Measurements from ENCODE around the gene HNRNPM.
"Not testable (repeated sequence)": the region's sequence is repeated elsewhere in the genome, so short reads cannot be mapped to it uniquely, and the experiment has no call there.

HNRNPM gene

GRCh38 chr19:8513036-8513686 lies 68.4 kb downstream of the HNRNPM start:
- DNase-seq (ENCODE audit: low read depth in 2 of 2) = no peak

- peak; percentile 94 to 98 for DNase-seq (ENCODE audit: low read depth in 2 of 2)
Measured at GRCh38 chr19:8513687-8514504, 69.1 kb downstream of the HNRNPM start, which contains the start of gene ZNF414. Gene ZNF414 (minus strand): TSS chr19:8514167. CDS start chr19:8514046, 121 bp downstream.

- not testable (repeated sequence) for DNase-seq (ENCODE audit: low read depth in 2 of 2)
Measured at GRCh38 chr19:8514505-8515009, 69.8 kb downstream of the HNRNPM start.

- DNase-seq (ENCODE audit: low read depth in 2 of 2) = peak in 1 of 2 donors; percentile 66
Measured at GRCh38 chr19:8515317-8515716, 70.5 kb downstream of the HNRNPM start.

GRCh38 chr19:8517551-8518442 lies 73.0 kb downstream of the HNRNPM start:
- no peak for DNase-seq (ENCODE audit: low read depth in 2 of 2)

- DNase-seq (ENCODE audit: low read depth in 2 of 2) = no peak
Measured at GRCh38 chr19:8518536-8518935, 73.8 kb downstream of the HNRNPM start.

GRCh38 chr19:8519388-8519787 lies 74.6 kb downstream of the HNRNPM start:
- no peak for DNase-seq (ENCODE audit: low read depth in 2 of 2)

GRCh38 chr19:8525401-8525684 lies 80.6 kb downstream of the HNRNPM start:
- DNase-seq (ENCODE audit: low read depth in 2 of 2) = no peak

- DNase-seq (ENCODE audit: low read depth in 2 of 2) = no peak
Measured at GRCh38 chr19:8526345-8527091, 81.7 kb downstream of the HNRNPM start.

- no peak for DNase-seq (ENCODE audit: low read depth in 2 of 2)
Measured at GRCh38 chr19:8528500-8528899, 83.7 kb downstream of the HNRNPM start.

GRCh38 chr19:8529369-8530006 lies 84.7 kb downstream of the HNRNPM start:
- no peak for DNase-seq (ENCODE audit: low read depth in 2 of 2)

- DNase-seq (ENCODE audit: low read depth in 2 of 2) = no peak
Measured at GRCh38 chr19:8530061-8530679, 85.4 kb downstream of the HNRNPM start.

GRCh38 chr19:8531470-8531869 lies 86.7 kb downstream of the HNRNPM start:
- no peak for DNase-seq (ENCODE audit: low read depth in 2 of 2)

- no peak for DNase-seq (ENCODE audit: low read depth in 2 of 2)
Measured at GRCh38 chr19:8532225-8532624, 87.5 kb downstream of the HNRNPM start.

- no peak for DNase-seq (ENCODE audit: low read depth in 2 of 2)
Measured at GRCh38 chr19:8536282-8536681, 91.5 kb downstream of the HNRNPM start.

GRCh38 chr19:8537099-8537498 lies 92.3 kb downstream of the HNRNPM start:
- no peak for DNase-seq (ENCODE audit: low read depth in 2 of 2)
